ENCODE results near the gene ORC4. TPM values are rescaled to one million over a fixed set of nuclear protein-coding genes. Genes with fewer than 3 reads are reported as not detected.
"Not testable (repeated sequence)": the region's sequence is repeated elsewhere in the genome, so short reads cannot be mapped to it uniquely, and the experiment has no call there.

Gene ORC4
- total RNA-seq, 1 donor, result 71.4 TPM

DNA sequence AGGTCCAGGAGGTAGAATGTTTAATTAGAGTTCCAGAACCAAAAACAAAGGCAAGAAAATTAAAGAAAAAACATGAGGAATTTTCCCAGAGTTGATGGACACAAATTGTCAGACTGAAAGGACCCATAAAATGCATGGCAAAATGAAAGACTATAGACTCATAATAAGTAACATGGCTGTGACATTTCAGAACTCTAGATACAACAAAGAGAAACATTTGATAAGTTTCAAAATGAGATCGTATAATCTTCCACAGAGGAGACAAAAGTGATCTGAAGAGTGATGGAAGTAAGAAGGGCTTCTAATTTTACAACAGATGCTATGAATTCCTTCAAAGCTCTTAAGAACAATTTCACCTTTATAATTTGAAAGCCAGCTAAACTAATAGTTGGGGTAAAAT is 20.4 kb downstream of the ORC4 start:
- no peak for TF ChIP-seq CTCF (IDR thresholded peaks at IDR 0.05; ENCODE audit: insufficient read depth, low read length)
- no peak for DNase-seq (ENCODE audit: low read depth)
- no peak overlapping the region for H3K4me3 ChIP-seq (ENCODE audit: low read depth, low read length)

DNA sequence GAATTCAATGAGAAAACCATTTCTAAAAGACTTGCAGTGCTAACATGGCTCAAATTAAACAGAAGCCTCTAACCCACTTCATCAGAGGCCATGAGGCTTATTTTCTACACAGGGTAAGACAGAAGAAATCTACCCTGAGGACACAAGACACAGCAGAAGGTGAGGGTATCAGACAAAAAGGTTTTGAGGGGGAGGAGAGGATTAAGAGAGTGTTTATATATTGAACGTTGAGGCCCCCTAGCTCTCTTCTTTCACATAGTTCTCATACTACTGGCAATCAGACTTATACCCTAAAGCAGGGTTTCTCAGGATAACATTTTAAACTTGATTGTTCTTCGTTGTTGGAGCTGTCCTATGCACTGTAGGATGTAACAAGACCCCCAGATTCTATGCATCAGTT is 21.4 kb downstream of the ORC4 start:
- no peak overlapping the region for H3K4me3 ChIP-seq (ENCODE audit: low read depth, low read length)
- no peak for TF ChIP-seq CTCF (IDR thresholded peaks at IDR 0.05; ENCODE audit: insufficient read depth, low read length)
- no peak for DNase-seq (ENCODE audit: low read depth)

DNA sequence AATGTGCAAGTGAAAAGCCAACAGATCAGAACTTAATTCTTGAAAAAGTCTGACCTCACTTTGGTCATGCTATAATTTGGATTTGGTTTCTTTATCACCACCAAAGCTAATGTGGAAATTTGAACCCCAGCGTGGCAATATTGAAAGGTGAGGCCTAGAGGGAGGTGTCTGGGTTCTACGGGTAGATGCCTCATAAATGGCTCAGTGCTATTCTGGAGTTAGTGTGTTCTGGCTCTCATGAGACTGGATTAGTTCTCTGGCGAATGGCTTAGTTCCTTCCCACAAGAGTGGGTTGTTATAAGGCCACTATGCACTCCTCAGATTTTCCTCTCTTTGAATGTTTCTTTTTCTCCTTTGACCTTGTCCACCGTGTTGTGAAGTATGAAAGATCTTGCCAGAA is 22.3 kb downstream of the ORC4 start:
- no peak overlapping the region for H3K4me3 ChIP-seq (ENCODE audit: low read depth, low read length)
- TF ChIP-seq CTCF (IDR thresholded peaks at IDR 0.05; ENCODE audit: insufficient read depth, low read length), result no peak
- no peak for DNase-seq (ENCODE audit: low read depth)

- no peak for TF ChIP-seq CTCF (IDR thresholded peaks at IDR 0.05; ENCODE audit: insufficient read depth, low read length)
- no peak overlapping the region for H3K4me3 ChIP-seq (ENCODE audit: low read depth, low read length)
These were observed 23.7 kb downstream of the ORC4 start for GRCh38 chr2:147996828-147997227.

DNA sequence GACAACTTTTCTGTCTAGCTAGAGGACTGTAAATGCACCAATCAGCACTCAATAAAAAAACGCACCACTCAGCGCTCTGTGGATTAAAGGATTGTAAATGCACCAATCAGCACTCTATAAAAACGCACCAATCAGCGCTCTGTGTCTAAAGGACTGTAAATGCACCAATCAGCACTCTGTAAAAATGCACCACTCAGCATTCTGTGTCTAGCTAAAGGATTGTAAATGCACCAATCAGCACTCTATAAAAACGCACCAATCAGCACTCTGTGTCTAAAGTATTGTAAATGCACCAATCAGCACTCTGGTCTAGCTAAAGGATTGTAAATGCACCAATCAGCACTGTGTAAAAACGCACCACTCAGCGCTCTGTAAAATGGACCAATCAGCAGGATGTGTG is 25.6 kb downstream of the ORC4 start:
- DNase-seq (ENCODE audit: low read depth); H3K4me3 ChIP-seq (ENCODE audit: low read depth, low read length): not testable (repeated sequence)

More at GRCh38 chr2:147996828-147997227, 23.7 kb downstream of the ORC4 start:
- DNase-seq (ENCODE audit: low read depth), result no peak

DNA sequence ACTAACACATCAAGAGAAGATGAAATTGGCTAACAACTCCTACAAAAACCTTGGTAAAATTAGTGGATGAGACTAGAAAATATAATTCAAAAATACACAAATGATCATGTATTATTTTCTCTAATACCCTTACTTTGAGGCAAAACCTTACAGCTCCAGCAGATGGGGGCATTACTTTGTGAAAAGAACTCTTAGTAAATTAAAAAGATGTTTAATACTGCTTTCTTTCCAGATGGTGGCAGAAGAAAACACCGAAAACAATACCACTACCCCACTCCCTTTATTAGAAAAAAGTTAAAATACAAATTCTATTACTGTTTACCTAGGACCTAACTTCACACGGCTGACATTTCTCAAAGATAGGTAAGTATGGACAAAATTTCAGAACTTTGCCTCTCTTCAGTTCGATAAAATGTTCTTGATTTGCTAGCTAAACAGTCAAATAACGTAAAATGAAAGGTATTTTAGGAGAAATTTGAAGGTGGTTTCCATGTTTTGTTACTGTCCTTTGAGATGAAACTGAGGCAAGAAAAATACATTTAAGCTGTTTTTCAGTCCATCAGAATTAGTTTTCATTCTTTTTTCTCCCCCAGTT is 30.6 kb downstream of the ORC4 start:
- peak; percentile 81 for DNase-seq (ENCODE audit: low read depth)
- peak; percentile 62 for TF ChIP-seq CTCF (IDR thresholded peaks at IDR 0.05; ENCODE audit: insufficient read depth, low read length)
- H3K4me3 ChIP-seq (ENCODE audit: low read depth, low read length), result no peak overlapping the region

GRCh38 chr2:147989102-147989501 is 31.4 kb downstream of the ORC4 start:
- DNase-seq (ENCODE audit: low read depth), result no peak
- no peak for TF ChIP-seq CTCF (IDR thresholded peaks at IDR 0.05; ENCODE audit: insufficient read depth, low read length)
- H3K4me3 ChIP-seq (ENCODE audit: low read depth, low read length), result no peak overlapping the region

All from fibroblast of the aortic adventitia (primary cell).